Endothelial cell of hepatic sinusoid (primary cell): ENCODE results near the gene GPR35.
"Not testable (repeated sequence)": the region's sequence is repeated elsewhere in the genome, so short reads cannot be mapped to it uniquely, and the experiment has no call there.

Experiments
- in situ Hi-C: cut with HindIII; loops from 2 replicates; pipeline ENCODE4 v1.10.0; 2017; ENCODE audit warnings: low sequenced_read_pairs

GPR35 gene

DNA sequence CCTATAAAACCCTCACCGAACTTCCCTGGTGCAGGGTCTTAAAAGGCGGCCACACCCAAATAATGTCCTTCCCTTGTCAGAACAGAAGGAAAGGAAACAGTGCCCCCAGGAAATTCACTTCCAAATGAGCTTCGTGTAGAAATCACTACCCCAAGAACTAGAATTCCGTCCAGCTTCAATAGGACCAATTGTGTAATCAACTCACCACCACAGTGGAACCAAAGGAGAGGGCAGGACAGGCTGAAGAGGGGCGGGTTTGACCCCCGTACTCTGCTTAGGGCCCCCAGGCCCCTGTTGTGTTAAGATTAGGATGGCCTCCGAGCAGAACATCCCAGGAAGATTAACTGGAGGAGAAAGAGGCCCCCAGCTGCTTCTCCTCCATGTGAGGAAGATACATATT lies 24.1 kb downstream of the GPR35 start:
- in situ Hi-C loops = loop anchor here (10.0 kb wide), 1 partner anchor 55 kb away; no protein-coding TSS in a partner anchor

DNA sequence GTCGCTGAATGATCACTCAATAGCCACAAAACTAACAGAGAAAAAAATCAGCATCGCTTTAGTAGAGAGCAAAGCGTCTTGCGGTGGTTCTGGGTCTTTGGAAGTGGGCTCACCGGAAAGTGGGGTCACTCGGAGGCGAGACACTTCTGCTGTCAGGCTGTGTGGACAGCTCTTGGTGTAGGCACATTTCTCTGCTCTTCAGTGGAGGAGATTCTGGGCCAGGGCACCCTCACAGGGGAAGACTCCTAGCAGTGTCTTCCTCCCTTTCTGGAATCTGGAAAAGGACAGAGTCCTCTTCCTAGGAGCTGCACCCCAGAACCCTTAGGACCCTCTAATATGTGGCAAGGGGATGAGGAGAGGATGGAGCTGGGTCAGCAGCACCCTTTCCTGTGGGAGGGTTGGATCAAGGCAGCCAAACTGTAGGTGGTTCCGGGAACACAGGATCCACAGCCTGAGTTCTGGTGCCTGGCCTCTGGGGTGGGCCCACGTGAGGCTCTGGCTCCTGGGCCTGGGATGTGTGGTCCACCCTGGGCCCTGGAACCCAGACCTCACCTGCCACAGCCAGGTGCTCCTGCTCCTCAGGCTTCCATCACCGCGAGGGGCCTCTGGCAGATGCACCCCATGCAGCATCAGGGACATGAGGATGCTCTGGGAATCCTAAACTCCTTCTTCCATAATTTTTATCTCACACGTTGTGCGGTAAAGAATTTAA lies 25.1 kb downstream of the GPR35 start:
- in situ Hi-C loops = no loop called here

GRCh38 chr2:240651185-240651584 lies 25.9 kb downstream of the GPR35 start:
- in situ Hi-C loops = no loop called here

DNA sequence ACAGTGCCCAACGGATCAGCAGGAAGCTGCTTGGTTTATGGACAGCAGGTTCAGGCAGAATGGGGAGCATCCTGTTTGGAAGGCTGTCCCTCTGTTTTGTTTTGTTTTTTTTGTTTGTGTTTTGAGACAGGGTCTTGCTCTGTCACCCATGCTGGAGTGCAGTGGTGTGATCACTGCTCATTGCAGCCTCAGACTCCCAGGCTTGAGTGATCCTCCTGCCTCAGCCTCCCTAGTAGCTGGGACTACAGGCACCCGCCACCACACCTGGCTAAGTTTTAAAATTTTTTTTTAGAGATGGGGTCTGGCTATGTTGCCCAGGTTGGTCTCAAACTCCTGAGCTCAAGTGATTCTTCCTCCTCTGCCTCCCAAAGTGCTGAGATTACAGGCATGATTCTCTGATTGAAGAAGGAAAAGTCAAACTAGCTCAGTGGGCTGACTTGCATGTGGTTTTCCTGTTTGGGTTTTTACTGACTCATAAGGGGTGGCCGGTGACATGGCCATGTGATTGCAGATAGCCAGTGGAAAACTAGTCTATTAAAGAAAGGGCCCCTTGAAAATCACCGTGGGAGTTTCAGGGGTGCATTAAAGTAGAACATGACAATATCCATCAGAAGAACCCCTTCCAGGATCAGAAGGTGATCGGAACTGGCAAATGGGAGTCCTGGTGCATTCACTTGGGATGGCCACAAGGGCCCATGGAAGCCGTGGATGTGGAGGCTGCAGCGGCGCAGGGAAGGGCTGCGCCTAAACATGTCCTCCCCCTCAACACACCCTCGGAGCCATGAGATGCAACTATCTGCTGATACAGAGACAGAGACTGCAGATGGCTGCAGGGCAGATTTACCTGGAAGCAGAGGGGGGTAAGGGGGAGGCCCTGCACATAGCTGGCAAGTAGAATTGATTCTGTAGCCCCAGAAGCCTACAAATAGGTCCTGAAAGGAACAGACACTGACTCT lies 30.9 kb downstream of the GPR35 start:
- in situ Hi-C loops = no loop called here

GRCh38 chr2:240659883-240660282 lies 34.6 kb downstream of the GPR35 start:
- in situ Hi-C loops = not testable (repeated sequence)

GRCh38 chr2:240662681-240663080 lies 37.4 kb downstream of the GPR35 start:
- in situ Hi-C loops = no loop called here

DNA sequence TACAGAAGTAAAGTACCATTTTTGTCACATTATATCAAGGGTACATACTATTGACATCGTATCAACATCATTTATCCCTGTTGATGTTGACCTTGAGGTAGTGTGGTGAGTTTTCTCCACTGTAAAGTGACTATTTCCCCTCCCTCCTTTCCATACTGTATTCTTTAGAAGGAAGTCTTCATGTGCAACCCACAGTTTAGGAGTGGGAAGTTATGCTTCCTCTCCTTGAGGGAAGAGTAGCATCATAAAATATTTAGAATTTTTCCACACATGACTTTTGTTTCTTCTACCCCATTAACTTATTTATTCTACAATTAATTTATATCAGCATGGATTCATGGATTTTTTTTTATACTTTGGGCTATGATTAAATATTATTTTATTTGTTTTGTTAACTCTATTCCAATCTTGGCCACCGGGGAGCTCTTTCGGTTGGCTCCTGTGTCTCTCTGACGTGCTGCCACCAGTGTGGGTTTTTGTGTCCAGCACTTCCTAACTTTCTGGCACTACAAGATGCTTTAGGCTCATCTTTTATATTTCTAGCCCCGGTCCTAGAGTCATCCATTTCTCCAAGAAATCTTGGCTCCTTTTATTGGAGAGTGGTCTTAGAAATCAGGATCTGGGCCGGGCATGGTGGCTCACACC lies 38.4 kb downstream of the GPR35 start:
- in situ Hi-C loops = no loop called here

DNA sequence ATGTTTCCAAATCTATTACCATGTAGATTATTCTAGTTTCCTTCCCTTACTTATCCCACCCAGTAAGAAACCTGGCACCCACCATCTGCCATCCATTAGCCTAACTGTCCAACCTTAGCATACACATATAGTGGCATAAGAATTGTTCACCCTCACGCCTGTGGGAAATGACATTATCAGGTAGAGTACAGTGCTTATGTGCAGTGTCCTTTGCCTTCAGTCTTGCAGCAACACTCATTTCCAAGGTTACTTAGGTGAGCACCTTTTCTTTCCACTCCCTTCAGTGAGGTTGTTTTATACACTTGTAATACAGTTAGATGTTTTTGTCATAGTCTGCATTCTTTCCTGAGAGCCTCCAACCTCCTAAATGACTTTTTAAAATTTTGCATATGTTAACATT lies 39.3 kb downstream of the GPR35 start:
- in situ Hi-C loops = no loop called here

GRCh38 chr2:240670402-240670801 lies 45.1 kb downstream of the GPR35 start:
- in situ Hi-C loops = no loop called here

DNA sequence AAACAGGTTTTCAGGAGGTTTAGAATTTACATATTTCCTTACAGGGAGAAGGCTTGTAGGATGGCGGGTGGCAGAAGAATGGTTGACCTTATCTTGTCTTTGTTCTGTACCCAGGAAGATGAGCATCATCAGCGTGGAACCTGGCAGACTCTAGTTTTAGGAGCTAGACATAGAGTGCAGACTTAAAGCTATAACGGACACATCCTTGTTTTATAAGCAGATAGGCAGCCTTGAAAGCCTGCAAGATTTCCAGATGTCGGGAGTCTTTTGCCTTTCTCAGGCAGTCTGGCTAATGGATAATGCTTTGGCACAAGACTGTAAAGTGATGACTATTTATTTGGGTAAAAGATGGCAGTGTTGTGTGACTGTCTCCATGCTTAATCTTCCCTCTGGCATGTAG lies 45.7 kb downstream of the GPR35 start:
- in situ Hi-C loops = no loop called here

- in situ Hi-C loops = no loop called here
Measured at GRCh38 chr2:240672076-240672700, 46.9 kb downstream of the GPR35 start.

GRCh38 chr2:240672701-240673190 lies 47.5 kb downstream of the GPR35 start:
- in situ Hi-C loops = no loop called here

- in situ Hi-C loops = not testable (repeated sequence)
Measured at GRCh38 chr2:240674461-240675184, 49.3 kb downstream of the GPR35 start.

DNA sequence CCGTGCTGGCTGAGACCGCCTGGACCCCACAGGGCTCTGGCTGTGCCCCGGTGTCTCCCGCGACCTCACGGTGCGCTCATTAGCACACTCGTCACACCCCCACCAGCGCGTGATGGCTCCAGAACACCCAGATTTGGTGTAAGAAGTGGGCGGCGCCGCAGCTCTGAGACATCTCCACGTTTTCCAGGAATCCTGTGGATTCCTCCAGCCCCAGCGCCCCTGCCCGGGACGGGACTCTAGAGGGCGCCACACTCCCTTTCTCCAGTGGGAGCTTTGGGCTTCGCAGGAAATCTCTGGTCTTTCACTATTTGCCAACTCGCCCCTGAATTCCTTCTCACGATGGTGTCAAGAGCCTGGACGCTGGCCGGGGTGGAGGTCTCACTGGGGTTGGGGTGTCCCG lies 50.1 kb downstream of the GPR35 start:
- in situ Hi-C loops = not testable (repeated sequence)

GRCh38 chr2:240678043-240678442 lies 52.8 kb downstream of the GPR35 start:
- in situ Hi-C loops = not testable (repeated sequence)

- in situ Hi-C loops = not testable (repeated sequence)
Measured at GRCh38 chr2:240678909-240679308, 53.6 kb downstream of the GPR35 start.

- in situ Hi-C loops = not testable (repeated sequence)
Measured at GRCh38 chr2:240680185-240680584, 54.9 kb downstream of the GPR35 start.
